GM23338 (cell line): ENCODE measurements around the gene CHST12. TPM values are rescaled to one million over a fixed set of nuclear protein-coding genes. Genes with fewer than 3 reads are reported as not detected.

Experiments used
- ATAC-seq: fragments of 200-7000 bp; cut with Tn5 transposase; 3 replicates; pipeline ENCODE4 v1.9.1; 2020
- DNase-seq: peaks from one replicate; pipeline ENCODE4 v3.0.0-alpha.2; 2015; ENCODE audit warnings: low spot score
- H2AFZ ChIP-seq: fragments of 200-600 bp; sonication (generic); 2 replicates; pipeline ENCODE4 v1.8.0; 2016; ENCODE audit warnings: antibody characterized with exemption, mild to moderate bottlenecking, moderate library complexity
- H3F3A ChIP-seq: fragments of 200-600 bp; sonication (generic); replicated peaks from 2 replicates; pipeline ENCODE4 v1.8.0; 2017; ENCODE audit warnings: antibody characterized with exemption, mixed run types, low read depth
- H3K27ac ChIP-seq: fragments of 200-600 bp; sonication (generic); 2 replicates; pipeline ENCODE4 v1.6.1; 2016; ENCODE audit warnings: low read depth
- H3K27me3 ChIP-seq: fragments of 200-600 bp; sonication (generic); 2 replicates; pipeline ENCODE4 v1.8.0; 2016; ENCODE audit warnings: mild to moderate bottlenecking, mixed run types, moderate library complexity; ENCODE audit not compliant: insufficient read depth
- H3K36me3 ChIP-seq: fragments of 200-600 bp; sonication (generic); 2 replicates; pipeline ENCODE4 v1.8.0; 2016; ENCODE audit warnings: mild to moderate bottlenecking; ENCODE audit not compliant: insufficient read depth
- H3K4me1 ChIP-seq: fragments of 200-600 bp; sonication (generic); 2 replicates; pipeline ENCODE4 v1.8.0; 2016; ENCODE audit warnings: mild to moderate bottlenecking, moderate library complexity; ENCODE audit not compliant: insufficient read depth
- H3K4me2 ChIP-seq: fragments of 200-600 bp; sonication (generic); 2 replicates; pipeline ENCODE4 v1.7.1; 2017; ENCODE audit warnings: mixed run types
- H3K4me3 ChIP-seq: fragments of 200-600 bp; sonication (generic); 2 replicates; pipeline ENCODE4 v1.6.1; 2016; ENCODE audit warnings: mixed run types
- H3K79me2 ChIP-seq: fragments of 200-600 bp; sonication (generic); replicated peaks from 2 replicates; pipeline ENCODE4 v1.8.0; 2017; ENCODE audit warnings: mild to moderate bottlenecking; ENCODE audit not compliant: insufficient read depth
- H3K9me2 ChIP-seq: fragments of 200-600 bp; sonication (generic); 2 replicates; pipeline ENCODE4 v1.8.0; 2017; ENCODE audit not compliant: insufficient read depth
- H4K20me1 ChIP-seq: fragments of 200-600 bp; sonication (generic); replicated peaks from 2 replicates; pipeline ENCODE4 v1.8.0; 2017; ENCODE audit warnings: mild to moderate bottlenecking; ENCODE audit not compliant: insufficient read depth
- H3K27ac Mint-ChIP-seq: 2 replicates; pipeline ENCODE4 v1.8.0; 2020; ENCODE audit warnings: inconsistent platforms, mild to moderate bottlenecking, moderate library complexity, mixed read lengths
- H3K27me3 Mint-ChIP-seq: 3 replicates; pipeline ENCODE4 v1.8.0; 2022; ENCODE audit warnings: low read depth, mild to moderate bottlenecking, moderate library complexity, mixed read lengths, inconsistent platforms; ENCODE audit not compliant: insufficient read depth, poor library complexity
- H3K36me3 Mint-ChIP-seq: 3 replicates; pipeline ENCODE4 v1.8.0; 2021; ENCODE audit warnings: low read depth, mild to moderate bottlenecking, inconsistent platforms, moderate library complexity, mixed read lengths
- H3K4me1 Mint-ChIP-seq: 3 replicates; pipeline ENCODE4 v1.8.0; 2020; ENCODE audit warnings: mild to moderate bottlenecking, inconsistent platforms, mixed read lengths
- H3K4me3 Mint-ChIP-seq: 3 replicates; pipeline ENCODE4 v1.8.0; 2021; ENCODE audit warnings: moderate library complexity, mild to moderate bottlenecking, inconsistent platforms, mixed read lengths
- H3K9me3 Mint-ChIP-seq: 3 replicates; pipeline ENCODE4 v1.8.0; 2020; ENCODE audit warnings: moderate library complexity, mild to moderate bottlenecking, inconsistent platforms, mixed read lengths
- CREB1 ChIP-seq: fragments of 250-450 bp; sonication (Bioruptor Pico); IDR thresholded peaks from 2 replicates; pipeline ENCODE4 v1.5.0; 2020; ENCODE audit warnings: low read depth, mild to moderate bottlenecking, moderate library complexity
- EZH2 ChIP-seq: fragments of 200-600 bp; sonication (generic); IDR thresholded peaks from one replicate; pipeline ENCODE4 v1.8.0; 2017; ENCODE audit warnings: antibody characterized with exemption, mild to moderate bottlenecking, low read depth; ENCODE audit not compliant: unreplicated experiment
- EZH2phosphoT487 ChIP-seq: fragments of 200-600 bp; sonication (generic); IDR thresholded peaks from one replicate; pipeline ENCODE4 v1.8.1; 2018; ENCODE audit warnings: antibody characterized with exemption; ENCODE audit not compliant: unreplicated experiment
- JUNB ChIP-seq: IDR thresholded peaks from one replicate; pipeline ENCODE4 v1.6.1; 2016; ENCODE audit warnings: antibody characterized with exemption; ENCODE audit not compliant: unreplicated experiment
- NANOG ChIP-seq: IDR thresholded peaks from 2 replicates; pipeline ENCODE4 v1.6.1; 2016; ENCODE audit warnings: antibody characterized with exemption, borderline replicate concordance
- POLR2AphosphoS5 ChIP-seq: IDR thresholded peaks from 2 replicates; pipeline ENCODE4 v1.6.1; 2016; ENCODE audit warnings: antibody characterized with exemption, low read depth
- ZNF331 ChIP-seq: fragments of 250-450 bp; sonication (Bioruptor Pico); IDR thresholded peaks from 2 replicates; pipeline ENCODE4 v1.5.0; 2020; ENCODE audit warnings: low read depth, mild to moderate bottlenecking, moderate library complexity
- polyA plus RNA-seq: library from polyadenylated mRNA; unstranded; fragments of >200 nt; fragmentation: Nextera tagmentation; extraction: Ambion mirVana; gene quantifications from 2 replicates; pipeline ENCODE4 v1.2.1, GENCODE V29; 2016
- total RNA-seq: library from RNA; depleted of rRNA; stranded (reverse); fragments of >200 nt; shearing (Covaris generic); gene quantifications from 2 replicates; pipeline ENCODE4 v1.2.3, GENCODE V29; 2014
- TF ChIP-seq, protein P1 (sequence below): IDR thresholded peaks from one replicate; pipeline ENCODE4 v1.6.1; 2018; ENCODE audit warnings: antibody characterized with exemption; ENCODE audit not compliant: unreplicated experiment
- TF ChIP-seq, protein P2 (sequence below): IDR thresholded peaks from 2 replicates; pipeline ENCODE4 v1.6.1; 2016; ENCODE audit warnings: antibody characterized with exemption
- TF ChIP-seq, protein P3 (sequence below), 2 experiments: fragments of 200-600 bp in 1 of 2; sonication (generic) in 1 of 2; conservative IDR thresholded peaks; 2 replicates each; pipeline versions ENCODE4 v1.5.1 to v1.6.1; 2016 to 2017; ENCODE audit warnings: antibody characterized with exemption in 2 of 2, low read depth in 2 of 2, mild to moderate bottlenecking in 2 of 2, moderate library complexity in 1 of 2
- TF ChIP-seq, protein P4 (sequence below): fragments of 250-450 bp; sonication (Bioruptor Pico); IDR thresholded peaks from 2 replicates; pipeline ENCODE4 v1.5.0; 2020; ENCODE audit warnings: mild to moderate bottlenecking, moderate library complexity

The CHST12 gene
- total and polyA plus RNA-seq, 2 experiments from 2014 or later: 10.1 to 14.6 TPM

DNA sequence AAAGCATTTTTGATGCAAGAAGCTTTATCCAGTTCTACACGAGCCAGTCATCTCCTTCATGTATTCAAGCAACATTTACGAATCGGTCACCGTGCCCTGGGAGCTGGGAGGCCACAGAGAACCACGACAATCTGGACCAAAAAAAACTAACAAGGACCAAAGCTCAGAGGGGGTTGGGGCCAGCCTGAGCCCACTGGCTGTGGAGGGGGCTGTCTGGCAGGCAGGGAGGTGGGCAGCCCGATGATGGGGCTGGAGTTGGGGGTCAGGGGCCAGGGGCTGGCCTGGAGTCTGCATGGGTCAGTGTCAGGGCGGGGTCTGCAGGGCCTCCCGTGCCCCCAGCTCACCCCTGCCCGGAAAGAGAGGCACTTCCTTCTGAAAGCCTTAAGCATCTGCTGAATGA lies 85.3 kb downstream of the CHST12 start (continued):
- TF ChIP-seq CREB1 (CRISPR knock-in tag): no peak
- no peak for TF ChIP-seq NANOG
- TF ChIP-seq JUNB: no peak

DNA sequence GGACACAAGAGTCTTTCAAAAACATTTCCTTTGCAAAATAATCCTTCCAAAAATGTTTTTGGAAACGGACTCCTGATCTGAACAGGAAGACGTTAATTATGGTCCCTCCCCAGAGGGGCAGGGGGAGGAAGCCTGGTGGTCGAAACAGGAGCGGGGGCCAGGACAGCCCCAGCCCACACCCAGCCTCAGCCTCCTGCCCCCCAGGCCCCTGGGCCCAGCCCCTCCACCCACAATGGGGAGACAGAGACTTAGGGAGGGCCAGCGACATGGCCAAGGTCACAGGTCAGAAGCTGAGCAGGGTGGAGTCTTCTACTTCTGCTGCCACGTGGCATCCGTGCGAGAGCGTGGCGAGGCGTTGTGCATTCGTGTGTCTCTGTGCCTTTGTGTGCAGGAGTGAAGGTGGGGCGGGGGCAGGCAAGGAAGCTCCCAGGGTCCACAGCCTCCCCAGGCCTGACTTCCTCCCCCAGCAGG lies 86.8 kb downstream of the CHST12 start:
- H3K9me2 ChIP-seq: no peaks in the 10 kb centered on the region
- H3K4me1 Mint-ChIP-seq: peaks cover 6% of the 10 kb centered on the region; the same call in 2 of the 3 replicates
- no peak overlapping the region for H2AFZ ChIP-seq
- H3K4me3 ChIP-seq: no peak overlapping the region
- no peaks in the 10 kb centered on the region for H3K27me3 ChIP-seq
- no peak overlapping the region for H3K27ac ChIP-seq
- H3K4me2 ChIP-seq: no peak overlapping the region
- peaks cover 7% of the 10 kb centered on the region for H3K27me3 Mint-ChIP-seq
- no peaks in the 10 kb centered on the region for H3F3A ChIP-seq
- H3K36me3 ChIP-seq: no peaks in the 10 kb centered on the region
- H3K36me3 Mint-ChIP-seq: no peaks in the 10 kb centered on the region; the same call in 1 of the 3 replicates
- ATAC-seq: no peak
- H4K20me1 ChIP-seq: no peaks in the 10 kb centered on the region
- peaks cover 3% of the 10 kb centered on the region; the same call in 2 of the 3 replicates for H3K9me3 Mint-ChIP-seq
- no peaks in the 10 kb centered on the region; the same call in 1 of the 2 replicates for H3K4me1 ChIP-seq
- DNase-seq: no peak
- H3K79me2 ChIP-seq: no peaks in the 10 kb centered on the region
- no peak overlapping the region for H3K27ac Mint-ChIP-seq
- no peak overlapping the region for H3K4me3 Mint-ChIP-seq
- TF ChIP-seq, protein P1, sequence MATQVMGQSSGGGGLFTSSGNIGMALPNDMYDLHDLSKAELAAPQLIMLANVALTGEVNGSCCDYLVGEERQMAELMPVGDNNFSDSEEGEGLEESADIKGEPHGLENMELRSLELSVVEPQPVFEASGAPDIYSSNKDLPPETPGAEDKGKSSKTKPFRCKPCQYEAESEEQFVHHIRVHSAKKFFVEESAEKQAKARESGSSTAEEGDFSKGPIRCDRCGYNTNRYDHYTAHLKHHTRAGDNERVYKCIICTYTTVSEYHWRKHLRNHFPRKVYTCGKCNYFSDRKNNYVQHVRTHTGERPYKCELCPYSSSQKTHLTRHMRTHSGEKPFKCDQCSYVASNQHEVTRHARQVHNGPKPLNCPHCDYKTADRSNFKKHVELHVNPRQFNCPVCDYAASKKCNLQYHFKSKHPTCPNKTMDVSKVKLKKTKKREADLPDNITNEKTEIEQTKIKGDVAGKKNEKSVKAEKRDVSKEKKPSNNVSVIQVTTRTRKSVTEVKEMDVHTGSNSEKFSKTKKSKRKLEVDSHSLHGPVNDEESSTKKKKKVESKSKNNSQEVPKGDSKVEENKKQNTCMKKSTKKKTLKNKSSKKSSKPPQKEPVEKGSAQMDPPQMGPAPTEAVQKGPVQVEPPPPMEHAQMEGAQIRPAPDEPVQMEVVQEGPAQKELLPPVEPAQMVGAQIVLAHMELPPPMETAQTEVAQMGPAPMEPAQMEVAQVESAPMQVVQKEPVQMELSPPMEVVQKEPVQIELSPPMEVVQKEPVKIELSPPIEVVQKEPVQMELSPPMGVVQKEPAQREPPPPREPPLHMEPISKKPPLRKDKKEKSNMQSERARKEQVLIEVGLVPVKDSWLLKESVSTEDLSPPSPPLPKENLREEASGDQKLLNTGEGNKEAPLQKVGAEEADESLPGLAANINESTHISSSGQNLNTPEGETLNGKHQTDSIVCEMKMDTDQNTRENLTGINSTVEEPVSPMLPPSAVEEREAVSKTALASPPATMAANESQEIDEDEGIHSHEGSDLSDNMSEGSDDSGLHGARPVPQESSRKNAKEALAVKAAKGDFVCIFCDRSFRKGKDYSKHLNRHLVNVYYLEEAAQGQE: no peak
- TF ChIP-seq, protein P2, sequence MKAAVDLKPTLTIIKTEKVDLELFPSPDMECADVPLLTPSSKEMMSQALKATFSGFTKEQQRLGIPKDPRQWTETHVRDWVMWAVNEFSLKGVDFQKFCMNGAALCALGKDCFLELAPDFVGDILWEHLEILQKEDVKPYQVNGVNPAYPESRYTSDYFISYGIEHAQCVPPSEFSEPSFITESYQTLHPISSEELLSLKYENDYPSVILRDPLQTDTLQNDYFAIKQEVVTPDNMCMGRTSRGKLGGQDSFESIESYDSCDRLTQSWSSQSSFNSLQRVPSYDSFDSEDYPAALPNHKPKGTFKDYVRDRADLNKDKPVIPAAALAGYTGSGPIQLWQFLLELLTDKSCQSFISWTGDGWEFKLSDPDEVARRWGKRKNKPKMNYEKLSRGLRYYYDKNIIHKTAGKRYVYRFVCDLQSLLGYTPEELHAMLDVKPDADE: no peak
- TF ChIP-seq JUNB (no peak), EZH2 (no peak), EZH2phosphoT487 (no peak), NANOG (no peak), ZNF331 (no peak), CREB1 (CRISPR knock-in tag) (no peak), POLR2AphosphoS5 (no peak)
- TF ChIP-seq, protein P3, sequence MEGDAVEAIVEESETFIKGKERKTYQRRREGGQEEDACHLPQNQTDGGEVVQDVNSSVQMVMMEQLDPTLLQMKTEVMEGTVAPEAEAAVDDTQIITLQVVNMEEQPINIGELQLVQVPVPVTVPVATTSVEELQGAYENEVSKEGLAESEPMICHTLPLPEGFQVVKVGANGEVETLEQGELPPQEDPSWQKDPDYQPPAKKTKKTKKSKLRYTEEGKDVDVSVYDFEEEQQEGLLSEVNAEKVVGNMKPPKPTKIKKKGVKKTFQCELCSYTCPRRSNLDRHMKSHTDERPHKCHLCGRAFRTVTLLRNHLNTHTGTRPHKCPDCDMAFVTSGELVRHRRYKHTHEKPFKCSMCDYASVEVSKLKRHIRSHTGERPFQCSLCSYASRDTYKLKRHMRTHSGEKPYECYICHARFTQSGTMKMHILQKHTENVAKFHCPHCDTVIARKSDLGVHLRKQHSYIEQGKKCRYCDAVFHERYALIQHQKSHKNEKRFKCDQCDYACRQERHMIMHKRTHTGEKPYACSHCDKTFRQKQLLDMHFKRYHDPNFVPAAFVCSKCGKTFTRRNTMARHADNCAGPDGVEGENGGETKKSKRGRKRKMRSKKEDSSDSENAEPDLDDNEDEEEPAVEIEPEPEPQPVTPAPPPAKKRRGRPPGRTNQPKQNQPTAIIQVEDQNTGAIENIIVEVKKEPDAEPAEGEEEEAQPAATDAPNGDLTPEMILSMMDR (conservative IDR thresholded peaks at IDR 0.05; ENCODE audit: low read depth in 2 of 2): no peak
- TF ChIP-seq, protein P4, sequence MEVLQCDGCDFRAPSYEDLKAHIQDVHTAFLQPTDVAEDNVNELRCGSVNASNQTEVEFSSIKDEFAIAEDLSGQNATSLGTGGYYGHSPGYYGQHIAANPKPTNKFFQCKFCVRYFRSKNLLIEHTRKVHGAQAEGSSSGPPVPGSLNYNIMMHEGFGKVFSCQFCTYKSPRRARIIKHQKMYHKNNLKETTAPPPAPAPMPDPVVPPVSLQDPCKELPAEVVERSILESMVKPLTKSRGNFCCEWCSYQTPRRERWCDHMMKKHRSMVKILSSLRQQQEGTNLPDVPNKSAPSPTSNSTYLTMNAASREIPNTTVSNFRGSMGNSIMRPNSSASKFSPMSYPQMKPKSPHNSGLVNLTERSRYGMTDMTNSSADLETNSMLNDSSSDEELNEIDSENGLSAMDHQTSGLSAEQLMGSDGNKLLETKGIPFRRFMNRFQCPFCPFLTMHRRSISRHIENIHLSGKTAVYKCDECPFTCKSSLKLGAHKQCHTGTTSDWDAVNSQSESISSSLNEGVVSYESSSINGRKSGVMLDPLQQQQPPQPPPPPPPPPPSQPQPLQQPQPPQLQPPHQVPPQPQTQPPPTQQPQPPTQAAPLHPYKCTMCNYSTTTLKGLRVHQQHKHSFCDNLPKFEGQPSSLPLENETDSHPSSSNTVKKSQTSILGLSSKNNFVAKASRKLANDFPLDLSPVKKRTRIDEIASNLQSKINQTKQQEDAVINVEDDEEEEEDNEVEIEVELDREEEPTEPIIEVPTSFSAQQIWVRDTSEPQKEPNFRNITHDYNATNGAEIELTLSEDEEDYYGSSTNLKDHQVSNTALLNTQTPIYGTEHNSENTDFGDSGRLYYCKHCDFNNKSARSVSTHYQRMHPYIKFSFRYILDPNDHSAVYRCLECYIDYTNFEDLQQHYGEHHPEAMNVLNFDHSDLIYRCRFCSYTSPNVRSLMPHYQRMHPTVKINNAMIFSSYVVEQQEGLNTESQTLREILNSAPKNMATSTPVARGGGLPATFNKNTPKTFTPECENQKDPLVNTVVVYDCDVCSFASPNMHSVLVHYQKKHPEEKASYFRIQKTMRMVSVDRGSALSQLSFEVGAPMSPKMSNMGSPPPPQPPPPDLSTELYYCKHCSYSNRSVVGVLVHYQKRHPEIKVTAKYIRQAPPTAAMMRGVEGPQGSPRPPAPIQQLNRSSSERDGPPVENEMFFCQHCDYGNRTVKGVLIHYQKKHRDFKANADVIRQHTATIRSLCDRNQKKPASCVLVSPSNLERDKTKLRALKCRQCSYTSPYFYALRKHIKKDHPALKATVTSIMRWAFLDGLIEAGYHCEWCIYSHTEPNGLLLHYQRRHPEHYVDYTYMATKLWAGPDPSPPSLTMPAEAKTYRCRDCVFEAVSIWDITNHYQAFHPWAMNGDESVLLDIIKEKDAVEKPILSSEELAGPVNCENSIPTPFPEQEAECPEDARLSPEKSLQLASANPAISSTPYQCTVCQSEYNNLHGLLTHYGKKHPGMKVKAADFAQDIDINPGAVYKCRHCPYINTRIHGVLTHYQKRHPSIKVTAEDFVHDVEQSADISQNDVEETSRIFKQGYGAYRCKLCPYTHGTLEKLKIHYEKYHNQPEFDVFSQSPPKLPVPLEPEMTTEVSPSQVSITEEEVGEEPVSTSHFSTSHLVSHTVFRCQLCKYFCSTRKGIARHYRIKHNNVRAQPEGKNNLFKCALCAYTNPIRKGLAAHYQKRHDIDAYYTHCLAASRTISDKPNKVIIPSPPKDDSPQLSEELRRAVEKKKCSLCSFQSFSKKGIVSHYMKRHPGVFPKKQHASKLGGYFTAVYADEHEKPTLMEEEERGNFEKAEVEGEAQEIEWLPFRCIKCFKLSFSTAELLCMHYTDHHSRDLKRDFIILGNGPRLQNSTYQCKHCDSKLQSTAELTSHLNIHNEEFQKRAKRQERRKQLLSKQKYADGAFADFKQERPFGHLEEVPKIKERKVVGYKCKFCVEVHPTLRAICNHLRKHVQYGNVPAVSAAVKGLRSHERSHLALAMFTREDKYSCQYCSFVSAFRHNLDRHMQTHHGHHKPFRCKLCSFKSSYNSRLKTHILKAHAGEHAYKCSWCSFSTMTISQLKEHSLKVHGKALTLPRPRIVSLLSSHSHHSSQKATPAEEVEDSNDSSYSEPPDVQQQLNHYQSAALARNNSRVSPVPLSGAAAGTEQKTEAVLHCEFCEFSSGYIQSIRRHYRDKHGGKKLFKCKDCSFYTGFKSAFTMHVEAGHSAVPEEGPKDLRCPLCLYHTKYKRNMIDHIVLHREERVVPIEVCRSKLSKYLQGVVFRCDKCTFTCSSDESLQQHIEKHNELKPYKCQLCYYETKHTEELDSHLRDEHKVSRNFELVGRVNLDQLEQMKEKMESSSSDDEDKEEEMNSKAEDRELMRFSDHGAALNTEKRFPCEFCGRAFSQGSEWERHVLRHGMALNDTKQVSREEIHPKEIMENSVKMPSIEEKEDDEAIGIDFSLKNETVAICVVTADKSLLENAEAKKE (CRISPR knock-in tag): no peak
